ENCODE data around the gene SEMA4D. TPM values are rescaled to one million over a fixed set of nuclear protein-coding genes. Genes with fewer than 3 reads are reported as not detected.
"Not testable (repeated sequence)": the region's sequence is repeated elsewhere in the genome, so short reads cannot be mapped to it uniquely, and the experiment has no call there.

The SEMA4D gene
- total RNA-seq, 1 experiment from 2014 or later, result 4.8 TPM

GRCh38 chr9:89352874-89353649 lies 144.9 kb downstream of the SEMA4D start:
- DNase-seq (ENCODE audit: low spot score), result no peak

- no peak for DNase-seq (ENCODE audit: low spot score)
Measured at GRCh38 chr9:89352451-89352850, 145.5 kb downstream of the SEMA4D start.

GRCh38 chr9:89351584-89352300 lies 146.2 kb downstream of the SEMA4D start:
- no peak for DNase-seq (ENCODE audit: low spot score)

- DNase-seq (ENCODE audit: low spot score), result no peak
Measured at GRCh38 chr9:89350988-89351557, 146.8 kb downstream of the SEMA4D start.

GRCh38 chr9:89349607-89350006 lies 148.3 kb downstream of the SEMA4D start:
- DNase-seq (ENCODE audit: low spot score), result no peak

GRCh38 chr9:89347651-89348050 lies 150.3 kb downstream of the SEMA4D start:
- DNase-seq (ENCODE audit: low spot score), result no peak

GRCh38 chr9:89346696-89347095 lies 151.2 kb downstream of the SEMA4D start:
- DNase-seq (ENCODE audit: low spot score), result no peak

GRCh38 chr9:89345476-89345875 lies 152.4 kb downstream of the SEMA4D start:
- DNase-seq (ENCODE audit: low spot score), result no peak

GRCh38 chr9:89343812-89344211 lies 154.1 kb downstream of the SEMA4D start:
- DNase-seq (ENCODE audit: low spot score), result not testable (repeated sequence)

- no peak for DNase-seq (ENCODE audit: low spot score)
Measured at GRCh38 chr9:89342948-89343347, 155.0 kb downstream of the SEMA4D start.

- no peak for DNase-seq (ENCODE audit: low spot score)
Measured at GRCh38 chr9:89342213-89342612, 155.7 kb downstream of the SEMA4D start.

- no peak for DNase-seq (ENCODE audit: low spot score)
Measured at GRCh38 chr9:89340332-89340731, 157.6 kb downstream of the SEMA4D start.

GRCh38 chr9:89339807-89340206 lies 158.1 kb downstream of the SEMA4D start:
- DNase-seq (ENCODE audit: low spot score), result no peak

GRCh38 chr9:89330513-89330912 lies 167.4 kb downstream of the SEMA4D start:
- DNase-seq (ENCODE audit: low spot score), result no peak

GRCh38 chr9:89329917-89330316 lies 168.0 kb downstream of the SEMA4D start:
- no peak for DNase-seq (ENCODE audit: low spot score)

- peak; percentile 53 for DNase-seq (ENCODE audit: low spot score)
Measured at GRCh38 chr9:89328064-89328463, 169.8 kb downstream of the SEMA4D start.

GRCh38 chr9:89325733-89326132 lies 172.2 kb downstream of the SEMA4D start:
- no peak for DNase-seq (ENCODE audit: low spot score)

GRCh38 chr9:89323390-89323789 lies 174.5 kb downstream of the SEMA4D start:
- DNase-seq (ENCODE audit: low spot score), result no peak

- DNase-seq (ENCODE audit: low spot score), result no peak
Measured at GRCh38 chr9:89319015-89319905, 178.7 kb downstream of the SEMA4D start.

- peak; percentile 91 for DNase-seq (ENCODE audit: low spot score)
Measured at GRCh38 chr9:89318123-89319014, 179.5 kb downstream of the SEMA4D start, which contains the start of gene SECISBP2. TSS of gene SECISBP2 (plus strand) at chr9:89318500. CDS start at chr9:89318577, 77 bp downstream.

- DNase-seq (ENCODE audit: low spot score), result no peak
Measured at GRCh38 chr9:89317282-89317681, 180.6 kb downstream of the SEMA4D start.

Measured in H4 (cell line).